Lung (tissue), 12 donors: Measurements from ENCODE around the gene ATRIP. TPM values are rescaled to one million over a fixed set of nuclear protein-coding genes. Genes with fewer than 3 reads are reported as not detected.
A peak's percentile ranks its signal among the peaks of the same experiment; 100 is the strongest.

ENCODE experiments used
- ATAC-seq: fragments of 200-7000 bp; cut with Tn5 transposase; one replicate; pipeline ENCODE4 v1.9.1; 2020; ENCODE audit warnings: moderate number of reproducible peaks; ENCODE audit not compliant: insufficient read depth, low FRiP score
- DNase-seq, 3 donors: peaks; one replicate each; pipeline ENCODE4 v3.0.0-alpha.2; 2013 to 2017
- H3K27ac ChIP-seq, 2 donors: one replicate each; pipeline ENCODE4 v1.5.1; 2013; ENCODE audit warnings: mild to moderate bottlenecking in 2 of 2, moderate library complexity in 2 of 2, control low read depth in 1 of 2, inconsistent platforms in 1 of 2, low read depth in 1 of 2, low read length in 1 of 2
- H3K27me3 ChIP-seq, 3 donors: one replicate each; pipeline ENCODE4 v1.5.1; 2013; ENCODE audit warnings: low read length in 2 of 3; ENCODE audit not compliant: control insufficient read depth in 3 of 3, insufficient read depth in 3 of 3
- H3K36me3 ChIP-seq, 4 donors: one replicate each; pipeline ENCODE4 v1.5.1; 2013; ENCODE audit warnings: low read length in 4 of 4, mild to moderate bottlenecking in 1 of 4, moderate library complexity in 1 of 4; ENCODE audit not compliant: control insufficient read depth in 4 of 4, insufficient read depth in 4 of 4
- H3K4me1 ChIP-seq, 5 donors: one replicate each; pipeline ENCODE4 v1.5.1; 2013; ENCODE audit warnings: low read length in 5 of 5, mild to moderate bottlenecking in 2 of 5, moderate library complexity in 1 of 5; ENCODE audit not compliant: control insufficient read depth in 5 of 5, insufficient read depth in 5 of 5
- H3K4me3 ChIP-seq: one replicate; pipeline ENCODE4 v1.5.1; 2013; ENCODE audit warnings: mild to moderate bottlenecking, control low read depth, moderate library complexity
- H3K9ac ChIP-seq, 2 donors: one replicate each; pipeline ENCODE4 v1.5.1; 2013; ENCODE audit warnings: low read length in 2 of 2, control low read depth in 1 of 2; ENCODE audit not compliant: insufficient read depth in 1 of 2
- H3K9me3 ChIP-seq, 4 donors: one replicate each; pipeline ENCODE4 v1.5.1; 2013; ENCODE audit warnings: low read length in 3 of 4, mild to moderate bottlenecking in 1 of 4, moderate library complexity in 1 of 4; ENCODE audit not compliant: control insufficient read depth in 4 of 4, insufficient read depth in 3 of 4
- CTCF ChIP-seq: IDR thresholded peaks from 2 replicates; pipeline ENCODE4 v1.5.1; 2012; ENCODE audit warnings: mild to moderate bottlenecking; ENCODE audit errors: control extremely low read depth, extremely low read depth
- WGBS, 2 donors: extraction: QIAGEN DNeasy Blood & Tissue Kit; methylation state at CpG; one replicate each; pipeline ENCODE4 v1.1.7; 2013; 5-methylcytosine and 5-hydroxymethylcytosine counted together
- polyA plus RNA-seq, 2 donors: library from polyadenylated mRNA; stranded (reverse); fragments of 200-250 nt; gene quantifications; one replicate each; pipeline ENCODE4 v1.2.1, GENCODE V29; 2013
- total RNA-seq, 2 donors: library from RNA; depleted of rRNA in 1 of 2; stranded (reverse); fragments of >200 nt in 1 of 2; gene quantifications; one replicate each; pipeline ENCODE4 v1.2.1, GENCODE V29; 2014 to 2021
- donor health status: control.
- donor health status: control.
- donor health status: Bipolar disorder and iron deficiency.
- donor health status: healthy.
- donor health status: DM: yes; HTN: yes; CAD: no.

The ATRIP gene
- total and polyA plus RNA-seq, 4 donors = 4.8 to 7.6 (median 6.3) TPM

- Histone ChIP-seq H3K9ac (peak overlapping the region in 1 of 2 donors; percentile 46), H3K36me3 (peaks cover 0 to 18% (median 14%) of the 10 kb centered on the region in 4 donors), H3K4me3 (peak overlapping the region; percentile 57), H3K27me3 (no peaks in the 10 kb centered on the region), H3K9me3 (no peaks in the 10 kb centered on the region), H3K27ac (peak overlapping the region; percentile 89 to 95), H3K4me1 (peaks cover 0 to 49% (median 22%) of the 10 kb centered on the region in 5 donors)
- peak; percentile 46 for ATAC-seq
- peak; percentile 51 to 77 (median 67) for DNase-seq
- no peak for TF ChIP-seq CTCF
- WGBS, 2 donors = 0 to 1% methylated on average over 52 to 86 of the region's 86 CpGs
These were observed 17.1 kb upstream of the ATRIP start for GRCh38 chr3:48429317-48429959.

- no peak for TF ChIP-seq CTCF
- no peaks in the 10 kb centered on the region for H3K9me3 ChIP-seq
- peak within 1 kb of the TSS; percentile 57 for H3K4me3 ChIP-seq
- no peaks in the 10 kb centered on the region for H3K27me3 ChIP-seq
- peaks cover 0 to 43% (median 19%) of the 10 kb centered on the region in 5 donors for H3K4me1 ChIP-seq
- peaks cover 0 to 18% (median 14%) of the 10 kb centered on the region in 4 donors for H3K36me3 ChIP-seq
- peak; percentile 20 for ATAC-seq
- peak within 1 kb of the TSS; percentile 36 to 46 for H3K9ac ChIP-seq
- WGBS, 2 donors = 12 to 21% methylated on average over 15 of the region's 15 CpGs
- peak within 1 kb of the TSS; percentile 89 to 95 for H3K27ac ChIP-seq
- peak; percentile 84 to 95 (median 89) for DNase-seq
These were observed 16.4 kb upstream of the ATRIP start, which contains the start of gene PLXNB1 for GRCh38 chr3:48429960-48430707. PLXNB1 (minus strand) TSS chr3:48430086; CDS start chr3:48424611, 5,475 bp downstream.

- H3K4me1 ChIP-seq = peaks cover 0 to 38% (median 15%) of the 10 kb centered on the region in 5 donors
- 69 to 100% methylated on average over 1 of the region's 1 CpG for WGBS, 2 donors
- H3K36me3 ChIP-seq = peaks cover 0 to 18% (median 14%) of the 10 kb centered on the region in 4 donors
- TF ChIP-seq CTCF = no peak
- DNase-seq = no peak
- no peaks in the 10 kb centered on the region for H3K9me3 ChIP-seq
- H3K4me3 ChIP-seq = no peak overlapping the region
- no peak for ATAC-seq
- peak overlapping the region in 1 of 2 donors; percentile 36 for H3K9ac ChIP-seq
- H3K27me3 ChIP-seq = no peaks in the 10 kb centered on the region
- peak overlapping the region in 1 of 2 donors; percentile 89 for H3K27ac ChIP-seq
These were observed 15.8 kb upstream of the ATRIP start for GRCh38 chr3:48430708-48431101.
